Effector memory CD4-positive, alpha-beta T cell (primary cell): ENCODE results near the gene MVD.
"Not testable (repeated sequence)": the region's sequence is repeated elsewhere in the genome, so short reads cannot be mapped to it uniquely, and the experiment has no call there.

ENCODE experiments used
- DNase-seq, 3 donors: peaks; one replicate each; pipeline ENCODE4 v3.0.0-alpha.2; 2020
- H3K27ac ChIP-seq: 2 replicates; pipeline ENCODE4 v1.7.0; 2013; ENCODE audit warnings: mild to moderate bottlenecking, low read length, moderate library complexity; ENCODE audit not compliant: insufficient read depth, poor library complexity, severe bottlenecking
- H3K27me3 ChIP-seq: replicated peaks from 2 replicates; pipeline ENCODE4 v1.7.0; 2013; ENCODE audit warnings: mild to moderate bottlenecking, low read length; ENCODE audit not compliant: insufficient read depth, control insufficient read depth, poor library complexity, severe bottlenecking
- H3K36me3 ChIP-seq: 2 replicates; pipeline ENCODE4 v1.7.0; 2013; ENCODE audit warnings: mild to moderate bottlenecking, low read length, moderate library complexity; ENCODE audit not compliant: control insufficient read depth, insufficient read depth
- H3K4me1 ChIP-seq: 2 replicates; pipeline ENCODE4 v1.7.0; 2013; ENCODE audit warnings: low read length, mild to moderate bottlenecking; ENCODE audit not compliant: control insufficient read depth, insufficient read depth, poor library complexity, severe bottlenecking
- H3K4me3 ChIP-seq: 2 replicates; pipeline ENCODE4 v1.7.0; 2013; ENCODE audit warnings: low read length, low read depth, mild to moderate bottlenecking; ENCODE audit not compliant: insufficient read depth, poor library complexity, severe bottlenecking
- H3K9me3 ChIP-seq: 2 replicates; pipeline ENCODE4 v1.7.0; 2013; ENCODE audit warnings: mild to moderate bottlenecking, low read length, moderate library complexity; ENCODE audit not compliant: control insufficient read depth

The MVD gene

DNA sequence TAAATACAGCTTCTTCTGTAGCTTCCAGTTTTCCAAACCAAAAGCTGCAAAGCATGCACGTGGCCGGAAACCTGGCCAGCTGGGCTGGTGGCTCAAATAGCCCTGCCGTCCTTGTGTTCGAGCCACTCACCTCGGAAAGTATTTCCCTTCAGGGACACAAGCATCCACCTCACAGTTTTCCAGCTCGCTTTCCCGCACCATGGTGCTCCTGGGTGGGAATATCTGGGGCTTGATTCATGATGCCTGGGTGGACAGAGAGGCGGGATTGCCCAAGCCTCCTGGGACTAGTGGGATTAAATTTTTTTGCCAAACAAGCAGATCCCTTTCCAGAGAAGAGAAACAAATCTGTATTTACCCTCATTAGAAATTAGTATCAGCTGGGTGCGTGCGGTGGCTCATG lies 7.1 kb upstream of the MVD start:
- no peaks in the 10 kb centered on the region for H3K27me3 ChIP-seq

DNA sequence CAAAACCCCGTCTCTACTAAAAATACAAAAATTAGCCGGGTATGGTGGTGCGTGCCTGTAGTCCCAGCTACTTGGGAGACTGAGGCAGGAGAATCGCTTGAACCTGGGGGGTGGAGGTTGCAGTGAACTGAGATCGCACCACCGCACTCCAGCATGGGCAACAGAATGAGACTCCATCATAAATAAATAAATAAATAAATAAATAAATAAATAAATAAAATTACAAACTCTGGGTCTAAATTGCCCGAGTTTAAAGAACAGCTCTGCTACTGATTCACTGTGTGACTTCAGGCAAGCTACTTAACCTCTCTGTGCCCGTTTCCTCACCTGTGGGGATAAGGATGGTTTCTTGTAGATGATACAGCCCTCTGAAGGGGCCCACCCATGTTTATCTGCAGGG lies 6.6 kb upstream of the MVD start:
- H3K4me1 ChIP-seq, H3K4me3 ChIP-seq, H3K27ac ChIP-seq, H3K27me3 ChIP-seq, DNase-seq, H3K36me3 ChIP-seq, H3K9me3 ChIP-seq: not testable (repeated sequence)

More for the DNA sequence above, 7.1 kb upstream of the MVD start:
- DNase-seq, result no peak
- H3K4me1 ChIP-seq, result no peaks in the 10 kb centered on the region
- H3K9me3 ChIP-seq, result no peaks in the 10 kb centered on the region
- H3K27ac ChIP-seq, result no peak overlapping the region
- H3K4me3 ChIP-seq, result no peak overlapping the region
- H3K36me3 ChIP-seq, result no peaks in the 10 kb centered on the region

GRCh38 chr16:88667461-88667860 lies 4.6 kb upstream of the MVD start:
- no peaks in the 10 kb centered on the region for H3K9me3 ChIP-seq
- H3K27me3 ChIP-seq, result no peaks in the 10 kb centered on the region
- H3K36me3 ChIP-seq, result no peaks in the 10 kb centered on the region
- DNase-seq, result no peak
- H3K4me3 ChIP-seq, result no peak overlapping the region
- no peak overlapping the region for H3K27ac ChIP-seq
- peaks cover 6% of the 10 kb centered on the region for H3K4me1 ChIP-seq

GRCh38 chr16:88665570-88665969 lies 2.7 kb upstream of the MVD start:
- DNase-seq, result no peak
- no peak overlapping the region for H3K4me3 ChIP-seq
- H3K27ac ChIP-seq, result no peak overlapping the region
- H3K27me3 ChIP-seq, result no peaks in the 10 kb centered on the region
- peaks cover 14% of the 10 kb centered on the region for H3K4me1 ChIP-seq
- no peaks in the 10 kb centered on the region for H3K36me3 ChIP-seq
- H3K9me3 ChIP-seq, result no peaks in the 10 kb centered on the region

GRCh38 chr16:88665148-88665547 lies 2.3 kb upstream of the MVD start:
- H3K4me3 ChIP-seq, result no peak overlapping the region
- no peak for DNase-seq
- H3K4me1 ChIP-seq, result peaks cover 14% of the 10 kb centered on the region
- H3K27ac ChIP-seq, result no peak overlapping the region
- no peaks in the 10 kb centered on the region for H3K36me3 ChIP-seq
- no peaks in the 10 kb centered on the region for H3K27me3 ChIP-seq
- H3K9me3 ChIP-seq, result no peaks in the 10 kb centered on the region

GRCh38 chr16:88662222-88662842 lies 559 bp downstream of the MVD start:
- DNase-seq, result no peak
- H3K36me3 ChIP-seq, result no peaks in the 10 kb centered on the region
- no peaks in the 10 kb centered on the region for H3K27me3 ChIP-seq

DNA sequence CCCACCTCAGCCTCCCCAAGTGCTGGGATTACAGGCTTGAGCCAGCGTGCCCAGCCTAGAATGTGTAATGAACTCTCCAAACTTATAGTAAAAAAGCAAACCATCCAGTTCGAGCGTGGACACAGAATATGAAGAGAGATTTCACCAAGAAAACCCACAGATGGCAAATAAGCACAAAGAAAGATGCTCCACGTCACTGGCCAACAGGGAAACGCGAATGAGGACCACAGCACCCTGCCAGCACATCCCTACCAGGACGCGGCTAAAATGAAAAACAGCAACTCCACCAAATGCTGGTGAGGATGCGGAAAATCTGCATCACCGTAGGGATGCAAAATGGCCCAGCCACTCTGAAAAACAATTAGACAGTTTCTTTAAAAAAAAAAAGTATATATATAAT lies 1.4 kb downstream of the MVD start:
- H3K4me3 ChIP-seq, result no peak overlapping the region
- peaks cover 14% of the 10 kb centered on the region for H3K4me1 ChIP-seq
- DNase-seq, result no peak
- no peaks in the 10 kb centered on the region for H3K9me3 ChIP-seq
- no peak overlapping the region for H3K27ac ChIP-seq
- no peaks in the 10 kb centered on the region for H3K27me3 ChIP-seq
- no peaks in the 10 kb centered on the region for H3K36me3 ChIP-seq

More at GRCh38 chr16:88662222-88662842, 559 bp downstream of the MVD start:
- Histone ChIP-seq H3K4me1 (peaks cover 14% of the 10 kb centered on the region), H3K4me3 (peak overlapping the region; percentile 97), H3K27ac (peak overlapping the region; percentile 83), H3K9me3 (no peaks in the 10 kb centered on the region)

DNA sequence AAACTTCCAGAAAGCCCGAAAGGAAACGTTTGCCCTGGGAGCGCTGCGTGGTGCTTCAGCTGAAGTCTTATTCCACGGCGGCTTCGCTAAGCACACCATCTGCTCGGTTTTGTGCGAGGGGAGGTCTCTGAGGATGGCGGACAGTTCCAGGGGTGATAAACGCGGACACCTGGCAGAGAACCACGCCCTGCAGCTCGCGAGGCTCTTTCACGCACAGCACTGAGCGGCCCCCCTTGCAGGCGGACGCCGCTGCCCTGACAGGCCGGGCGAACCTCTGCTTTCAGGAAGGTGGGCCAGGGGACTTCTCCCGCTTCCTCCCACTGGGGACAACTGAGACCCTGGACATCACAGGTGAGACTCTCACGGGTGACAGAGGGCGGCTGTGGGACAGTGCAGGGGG lies 3.7 kb downstream of the MVD start:
- no peaks in the 10 kb centered on the region for H3K9me3 ChIP-seq
- H3K27ac ChIP-seq, result no peak overlapping the region
- no peaks in the 10 kb centered on the region for H3K27me3 ChIP-seq
- H3K4me3 ChIP-seq, result no peak overlapping the region
- H3K36me3 ChIP-seq, result peaks cover 5% of the 10 kb centered on the region
- H3K4me1 ChIP-seq, result peaks cover 14% of the 10 kb centered on the region
- no peak for DNase-seq

DNA sequence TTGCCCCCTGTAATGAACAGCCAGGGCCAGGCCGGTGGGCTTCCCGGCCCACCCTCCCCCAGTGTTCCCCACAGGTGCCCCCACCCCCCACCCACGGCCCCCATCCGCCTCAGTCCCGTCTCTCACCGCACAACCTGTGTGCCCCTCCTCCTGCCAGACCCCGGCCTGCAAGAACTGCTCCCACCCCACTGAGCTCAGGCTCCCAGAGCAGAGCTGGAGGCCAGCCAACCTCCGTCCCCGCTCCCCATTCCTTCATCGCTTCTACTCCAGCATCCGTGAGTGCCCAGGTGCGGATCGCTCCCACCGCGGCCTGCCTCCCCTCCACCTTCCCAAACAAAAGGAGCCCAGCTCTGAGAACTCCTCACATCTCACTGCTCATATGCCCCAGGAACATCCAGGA lies 4.2 kb downstream of the MVD start:
- Histone ChIP-seq H3K4me3 (no peak overlapping the region), H3K36me3 (peaks cover 5% of the 10 kb centered on the region), H3K27me3 (no peaks in the 10 kb centered on the region), H3K9me3 (no peaks in the 10 kb centered on the region), H3K27ac (no peak overlapping the region), H3K4me1 (peaks cover 10% of the 10 kb centered on the region)
- no peak for DNase-seq

- Histone ChIP-seq H3K27me3 (no peaks in the 10 kb centered on the region), H3K27ac (no peak overlapping the region), H3K36me3 (peaks cover 5% of the 10 kb centered on the region), H3K4me1 (peaks cover 7% of the 10 kb centered on the region), H3K9me3 (no peaks in the 10 kb centered on the region), H3K4me3 (no peak overlapping the region)
- DNase-seq, result no peak
Observed at GRCh38 chr16:88657371-88657770, 5.5 kb downstream of the MVD start.
